ENCODE results near the gene ATP4A.

GRCh38 chr19:35516310-35516709 lies 47.1 kb downstream of the ATP4A start:
- TF ChIP-seq CTCF (IDR thresholded peaks at IDR 0.05): no peak
- TF ChIP-seq EZH2 (IDR thresholded peaks at IDR 0.05; ENCODE audit: borderline replicate concordance, insufficient read depth, low read depth, low read length, poor library complexity, severe bottlenecking): no peak

Data from B cell (primary cell).